T-helper 1 cell treated with Interleukin-12 subunit alpha and Interleukin-12 subunit beta and Interleukin-4 antibody, amounts not matched to agents 30 μg/mL and 1 μg/mL, for 36 hours (primary cell): Measurements from ENCODE around the gene FBXL20.
"Not testable (repeated sequence)": the region's sequence is repeated elsewhere in the genome, so short reads cannot be mapped to it uniquely, and the experiment has no call there.

Experiments
- H3K27ac Mint-ChIP-seq: one replicate; pipeline ENCODE4 v1.8.0; 2021; ENCODE audit warnings: mild to moderate bottlenecking, mixed read lengths
- H3K27me3 Mint-ChIP-seq: one replicate; pipeline ENCODE4 v1.8.0; 2021; ENCODE audit warnings: low read depth, mixed read lengths
- H3K36me3 Mint-ChIP-seq: one replicate; pipeline ENCODE4 v1.8.0; 2021; ENCODE audit warnings: low read depth, mixed read lengths
- H3K4me1 Mint-ChIP-seq: one replicate; pipeline ENCODE4 v1.8.0; 2021; ENCODE audit warnings: low read depth, mixed read lengths
- H3K4me3 Mint-ChIP-seq: one replicate; pipeline ENCODE4 v1.8.0; 2021; ENCODE audit warnings: mild to moderate bottlenecking, moderate library complexity, mixed read lengths
- H3K9me3 Mint-ChIP-seq: one replicate; pipeline ENCODE4 v1.8.0; 2021; ENCODE audit warnings: mixed read lengths

The FBXL20 gene

DNA sequence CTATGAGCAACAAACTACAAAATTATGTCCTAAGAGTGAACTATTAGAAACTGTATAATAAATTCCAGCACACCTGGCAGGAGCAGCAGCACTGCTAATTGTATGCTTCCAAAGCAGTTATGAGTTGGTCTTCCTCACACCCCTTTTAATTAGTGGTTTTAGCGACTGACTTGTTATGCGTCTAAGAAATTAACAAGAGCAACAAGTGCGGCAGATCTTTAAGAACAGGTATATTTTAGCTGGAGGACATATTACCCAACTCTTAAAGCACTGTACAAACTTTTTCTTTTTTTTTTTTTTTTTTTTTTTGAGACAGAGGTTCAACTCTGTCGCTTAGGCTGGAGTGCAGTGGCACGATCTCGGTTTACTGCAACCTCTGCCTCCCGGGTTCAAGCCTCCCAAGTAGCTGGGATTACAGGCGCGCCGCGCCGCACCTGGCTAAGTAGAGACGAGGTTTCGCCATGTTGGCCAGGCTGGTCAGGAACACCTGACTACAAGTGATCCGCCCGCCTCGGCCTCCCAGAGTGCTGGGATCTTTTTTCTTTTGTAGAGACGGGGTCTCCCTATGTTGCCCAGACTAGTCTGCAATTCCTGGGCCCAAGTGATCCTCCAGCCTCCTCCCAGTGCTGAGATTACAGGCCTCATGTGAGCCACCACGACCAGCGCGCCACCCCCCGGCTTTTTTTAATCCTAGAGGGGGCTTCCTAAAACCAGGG lies 1.6 kb upstream of the FBXL20 start:
- H3K27me3 Mint-ChIP-seq = no peaks in the 10 kb centered on the region
- H3K27ac Mint-ChIP-seq = no peak overlapping the region
- peak overlapping the region; percentile 77 for H3K4me3 Mint-ChIP-seq
- H3K36me3 Mint-ChIP-seq = peaks cover 8% of the 10 kb centered on the region
- peaks cover 33% of the 10 kb centered on the region for H3K4me1 Mint-ChIP-seq
- H3K9me3 Mint-ChIP-seq = no peaks in the 10 kb centered on the region

DNA sequence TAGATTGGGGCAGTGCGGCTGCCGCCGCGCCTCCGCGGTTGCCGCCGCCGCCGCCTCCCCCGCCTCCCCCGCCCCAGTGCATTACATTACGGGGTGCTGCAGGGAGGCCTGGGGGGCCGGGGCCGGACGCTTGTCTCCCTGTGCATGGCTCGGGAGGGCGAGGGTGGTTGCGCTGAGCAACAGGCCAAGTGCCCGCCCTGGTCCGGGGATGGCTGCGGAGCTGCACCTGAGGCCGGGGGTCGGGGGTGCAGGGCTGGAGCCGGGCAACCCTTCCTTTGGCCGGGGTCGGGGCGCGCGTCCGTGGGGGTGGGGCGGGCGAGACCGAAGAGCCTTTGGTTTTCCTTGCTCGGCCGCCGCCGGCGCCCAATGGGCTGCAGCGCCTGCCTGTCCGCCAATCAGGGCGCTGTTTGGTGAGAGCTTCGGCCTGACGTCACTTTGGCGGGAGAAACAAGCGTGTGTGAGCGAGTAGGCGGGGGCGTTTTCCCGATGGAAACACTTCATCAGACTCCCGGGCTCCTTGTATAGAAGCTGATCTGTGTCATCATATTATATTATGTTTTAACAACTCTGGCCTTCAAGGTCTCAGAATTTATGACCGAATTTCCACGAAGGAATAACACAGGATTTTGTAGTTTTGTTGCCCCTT lies 941 bp upstream of the FBXL20 start:
- H3K27ac Mint-ChIP-seq = peak overlapping the region; percentile 99
- peaks cover 5% of the 10 kb centered on the region for H3K36me3 Mint-ChIP-seq
- no peaks in the 10 kb centered on the region for H3K27me3 Mint-ChIP-seq
- no peaks in the 10 kb centered on the region for H3K9me3 Mint-ChIP-seq
- H3K4me1 Mint-ChIP-seq = peaks cover 33% of the 10 kb centered on the region
- peak overlapping the region; percentile 98 for H3K4me3 Mint-ChIP-seq

DNA sequence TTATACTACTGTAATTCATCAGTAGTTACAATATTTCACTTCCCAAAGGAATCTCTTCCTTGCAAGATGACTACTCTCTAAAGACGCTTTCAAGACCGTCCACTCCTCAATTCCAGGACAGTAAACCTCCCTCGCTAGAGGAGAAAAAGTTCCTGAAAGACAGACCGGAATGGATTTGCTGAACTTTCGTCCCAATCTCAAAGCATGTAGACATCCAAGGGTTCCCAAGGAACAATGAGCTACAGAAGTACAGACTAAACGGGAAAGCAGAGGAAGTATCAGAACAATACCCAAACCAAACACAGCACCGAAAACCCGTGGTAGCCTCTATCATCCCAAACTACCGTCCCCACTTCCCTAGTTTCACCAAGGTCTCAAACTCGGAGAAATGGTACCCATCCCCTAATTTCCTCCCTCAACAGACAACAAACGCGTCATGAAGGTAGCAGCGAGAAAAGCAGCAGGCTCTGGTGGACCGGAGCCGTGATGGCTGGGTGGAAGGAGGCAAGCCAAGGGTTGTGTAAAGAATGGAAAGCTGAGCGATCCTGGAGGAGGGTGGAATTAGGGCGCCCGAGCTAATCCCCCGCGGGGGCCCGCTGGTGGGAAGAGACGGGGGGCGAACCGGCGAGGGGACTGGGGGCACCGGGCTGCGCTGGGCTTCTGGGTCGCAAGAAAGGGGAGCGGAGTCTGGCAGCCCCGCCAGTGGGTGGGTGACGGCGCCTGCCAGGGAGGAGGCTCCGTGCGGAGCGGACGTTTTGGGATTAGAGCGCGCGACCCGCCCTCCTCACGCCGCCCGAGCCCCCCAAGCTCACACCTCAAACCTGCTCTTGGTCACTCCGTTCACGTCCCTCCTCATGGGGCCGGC lies 647 bp downstream of the FBXL20 start:
- peak overlapping the region; percentile 85 for H3K27ac Mint-ChIP-seq

DNA sequence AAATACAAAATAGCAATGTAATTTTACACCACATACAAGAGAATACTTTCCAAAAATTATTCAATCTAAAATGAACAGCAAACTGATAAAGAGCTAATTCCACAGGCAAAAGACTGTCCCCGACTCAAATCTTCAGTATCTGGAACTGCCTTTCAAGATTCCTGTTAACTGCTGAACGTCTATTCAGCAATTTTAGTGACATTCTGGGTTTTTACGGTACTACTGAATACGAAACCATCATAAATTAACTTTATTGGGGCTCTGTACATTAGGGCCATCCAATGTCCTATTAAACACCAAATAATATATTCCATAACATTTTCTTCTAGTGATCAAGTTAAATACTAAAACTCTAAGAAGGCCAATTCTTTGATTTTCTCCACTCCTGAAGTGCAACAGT lies 1.6 kb downstream of the FBXL20 start:
- Mint-ChIP-seq H3K36me3 (peaks cover 2% of the 10 kb centered on the region), H3K9me3 (no peaks in the 10 kb centered on the region), H3K4me1 (peaks cover 23% of the 10 kb centered on the region), H3K4me3 (peak overlapping the region; percentile 98), H3K27me3 (no peaks in the 10 kb centered on the region), H3K27ac (no peak overlapping the region)

More for the DNA sequence above, 647 bp downstream of the FBXL20 start:
- Mint-ChIP-seq H3K4me1 (peaks cover 32% of the 10 kb centered on the region), H3K36me3 (no peaks in the 10 kb centered on the region), H3K9me3 (no peaks in the 10 kb centered on the region), H3K27me3 (no peaks in the 10 kb centered on the region), H3K4me3 (peak overlapping the region; percentile 98)

DNA sequence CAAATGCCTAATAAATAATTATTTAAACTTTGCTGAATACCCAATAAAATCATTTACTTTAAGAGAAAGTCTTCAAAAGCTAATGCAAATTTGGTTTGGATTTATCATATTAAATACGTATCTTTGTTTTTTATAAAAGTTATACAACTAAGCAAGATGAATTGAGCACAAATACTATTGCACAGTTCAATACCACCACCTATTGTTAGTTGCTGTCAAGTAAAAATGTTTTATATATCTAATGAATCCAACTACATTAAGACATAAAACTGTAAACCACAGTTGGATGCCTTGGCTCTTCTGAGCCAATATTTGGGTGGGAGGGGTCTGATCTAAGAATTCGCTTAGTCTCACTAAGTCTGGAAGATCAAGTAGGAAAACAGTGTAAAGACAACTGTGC lies 7.7 kb downstream of the FBXL20 start:
- Mint-ChIP-seq H3K4me3 (no peak overlapping the region), H3K27ac (no peak overlapping the region), H3K9me3 (no peaks in the 10 kb centered on the region), H3K27me3 (no peaks in the 10 kb centered on the region), H3K36me3 (peaks cover 2% of the 10 kb centered on the region), H3K4me1 (no peaks in the 10 kb centered on the region)

DNA sequence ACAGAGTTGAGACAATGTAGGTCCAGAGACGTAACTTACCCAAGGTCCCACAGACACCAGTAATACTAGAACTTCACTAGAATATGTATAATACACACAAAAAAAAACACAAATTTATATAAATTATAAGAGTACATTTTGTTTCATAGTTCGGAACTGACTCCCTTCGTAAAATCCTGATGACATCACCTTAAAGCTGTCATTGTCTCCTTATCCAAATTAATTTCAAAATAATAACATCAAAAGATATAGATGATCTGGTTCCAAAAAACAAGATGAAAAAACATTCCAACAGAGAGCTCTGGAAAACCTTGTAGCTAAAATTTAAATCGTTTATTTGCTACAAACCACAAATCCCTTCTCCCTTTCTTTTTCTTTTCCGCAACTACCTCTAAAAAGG lies 10.0 kb downstream of the FBXL20 start:
- Mint-ChIP-seq H3K4me3 (no peak overlapping the region), H3K4me1 (no peaks in the 10 kb centered on the region), H3K9me3 (no peaks in the 10 kb centered on the region), H3K27ac (no peak overlapping the region), H3K27me3 (no peaks in the 10 kb centered on the region), H3K36me3 (peaks cover 2% of the 10 kb centered on the region)

DNA sequence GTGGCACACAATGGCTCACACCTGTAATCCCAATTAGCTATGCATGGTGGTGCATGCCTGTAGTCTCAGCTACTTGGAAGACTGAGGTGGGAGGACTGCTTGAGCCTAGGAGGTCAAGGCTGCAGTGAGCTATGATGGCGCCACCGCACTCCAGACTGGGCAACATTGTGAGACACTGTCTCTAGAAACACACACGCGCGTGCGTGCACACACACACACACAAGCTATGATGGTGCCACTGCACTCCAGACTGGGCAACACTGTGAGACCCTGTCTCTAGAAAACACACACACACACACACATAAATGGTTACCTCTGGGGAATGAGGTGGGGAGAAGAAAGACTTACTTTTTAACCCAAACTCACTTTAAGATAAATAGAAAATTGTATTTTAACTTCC lies 16.4 kb downstream of the FBXL20 start:
- no peaks in the 10 kb centered on the region for H3K36me3 Mint-ChIP-seq
- no peaks in the 10 kb centered on the region for H3K27me3 Mint-ChIP-seq
- H3K4me3 Mint-ChIP-seq = no peak overlapping the region
- H3K27ac Mint-ChIP-seq = no peak overlapping the region
- no peaks in the 10 kb centered on the region for H3K4me1 Mint-ChIP-seq
- no peaks in the 10 kb centered on the region for H3K9me3 Mint-ChIP-seq

DNA sequence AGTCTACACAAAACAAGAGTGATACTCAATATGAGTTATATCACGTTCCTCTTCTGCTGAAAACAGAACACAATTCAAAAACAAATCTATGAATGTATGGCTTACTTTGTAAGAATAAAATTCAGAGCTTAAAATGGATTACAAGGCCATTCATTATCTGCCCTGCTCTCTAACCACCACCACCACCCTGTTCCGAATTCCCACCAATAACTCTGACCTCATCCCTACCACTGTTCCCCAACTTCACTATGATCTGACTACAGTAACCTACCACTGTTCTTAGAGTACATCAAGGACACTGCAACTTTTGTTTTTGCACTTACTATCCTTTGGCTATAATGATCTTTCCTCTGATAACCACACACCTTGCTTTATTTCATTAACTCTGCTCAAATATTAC lies 21.3 kb downstream of the FBXL20 start:
- no peak overlapping the region for H3K4me3 Mint-ChIP-seq
- no peaks in the 10 kb centered on the region for H3K27me3 Mint-ChIP-seq
- H3K4me1 Mint-ChIP-seq = peaks cover 2% of the 10 kb centered on the region
- no peaks in the 10 kb centered on the region for H3K36me3 Mint-ChIP-seq
- no peaks in the 10 kb centered on the region for H3K9me3 Mint-ChIP-seq
- H3K27ac Mint-ChIP-seq = no peak overlapping the region

DNA sequence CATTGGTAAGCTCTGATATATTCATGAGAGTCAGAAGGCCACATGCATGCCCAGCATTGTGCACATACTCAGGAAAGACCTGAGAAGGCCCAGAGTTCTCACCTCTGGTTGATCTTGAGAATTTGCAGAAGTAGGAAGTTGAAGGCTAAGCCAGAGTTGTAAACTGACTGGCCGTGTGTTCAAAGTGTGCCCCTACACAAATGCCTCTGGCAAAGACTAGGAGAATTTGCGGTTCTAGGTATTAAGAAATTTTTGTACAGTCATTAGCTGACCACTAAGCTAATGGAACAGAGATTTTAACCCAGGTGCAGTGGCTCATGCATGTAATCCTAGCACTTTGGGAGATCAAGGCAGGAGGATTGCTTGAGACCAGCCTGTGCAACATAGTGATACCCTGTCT lies 25.0 kb downstream of the FBXL20 start:
- H3K27me3 Mint-ChIP-seq = no peaks in the 10 kb centered on the region
- H3K36me3 Mint-ChIP-seq = no peaks in the 10 kb centered on the region
- H3K9me3 Mint-ChIP-seq = no peaks in the 10 kb centered on the region
- peaks cover 2% of the 10 kb centered on the region for H3K4me1 Mint-ChIP-seq
- no peak overlapping the region for H3K4me3 Mint-ChIP-seq
- no peak overlapping the region for H3K27ac Mint-ChIP-seq

DNA sequence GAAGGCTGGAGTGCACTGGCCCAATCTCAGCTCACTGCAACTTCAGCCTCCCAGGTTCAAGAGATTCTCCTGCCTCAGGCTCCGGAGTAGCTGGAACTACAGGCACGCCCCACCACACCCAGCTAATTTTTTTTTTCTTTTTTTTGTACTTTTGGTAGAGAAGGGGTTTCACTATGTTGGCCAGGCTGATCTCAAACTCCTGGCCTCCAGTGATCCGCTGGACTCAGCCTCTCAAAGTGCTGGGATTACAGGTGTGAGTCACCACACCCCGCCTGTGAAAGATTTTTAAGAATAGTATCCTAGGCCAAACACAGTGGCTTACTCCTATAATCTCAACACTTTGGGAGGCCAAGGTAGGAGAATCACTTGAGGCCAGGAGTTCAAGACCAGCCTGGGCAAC lies 33.6 kb downstream of the FBXL20 start:
- H3K4me3 Mint-ChIP-seq, H3K9me3 Mint-ChIP-seq, H3K36me3 Mint-ChIP-seq, H3K27ac Mint-ChIP-seq, H3K27me3 Mint-ChIP-seq, H3K4me1 Mint-ChIP-seq: not testable (repeated sequence)

DNA sequence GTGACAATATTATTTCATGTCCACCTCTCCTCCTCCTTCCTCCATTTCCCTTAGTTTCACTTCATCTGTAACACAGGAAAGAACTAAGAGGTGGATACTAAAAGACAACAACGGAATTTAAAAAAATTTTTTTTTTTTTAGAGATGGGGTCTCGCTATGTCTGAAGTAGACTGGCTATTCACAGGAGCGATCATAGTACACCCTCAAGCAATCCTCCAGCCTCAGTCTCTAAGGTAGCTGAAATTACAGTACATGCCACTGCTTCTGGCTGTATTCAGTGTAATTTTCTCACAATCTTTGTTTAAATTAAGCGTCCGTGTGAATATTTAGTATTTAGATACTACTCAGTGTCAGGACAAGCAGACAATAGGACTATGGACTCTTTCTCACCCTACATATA lies 35.6 kb downstream of the FBXL20 start:
- H3K4me1 Mint-ChIP-seq = no peaks in the 10 kb centered on the region
- H3K4me3 Mint-ChIP-seq = no peak overlapping the region
- no peaks in the 10 kb centered on the region for H3K36me3 Mint-ChIP-seq
- H3K9me3 Mint-ChIP-seq = no peaks in the 10 kb centered on the region
- no peak overlapping the region for H3K27ac Mint-ChIP-seq
- H3K27me3 Mint-ChIP-seq = no peaks in the 10 kb centered on the region

DNA sequence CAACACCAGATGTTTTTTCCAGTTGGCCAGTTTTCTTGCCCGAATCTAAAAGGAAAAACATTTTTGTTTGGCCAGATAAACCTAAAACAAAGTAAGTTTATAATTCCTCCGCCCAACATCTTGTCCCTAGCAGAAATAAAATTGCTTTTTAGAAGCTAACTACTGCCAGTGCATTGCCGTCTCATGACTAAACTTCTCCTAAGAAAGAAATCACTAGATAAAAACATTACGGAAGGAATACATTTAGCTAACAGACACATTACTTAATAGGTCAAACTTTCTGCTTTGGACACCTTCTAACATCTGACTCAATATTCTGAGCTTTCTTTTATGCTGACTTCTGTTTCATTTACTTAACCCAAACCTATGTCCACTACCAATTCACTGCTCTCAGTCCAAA lies 36.2 kb downstream of the FBXL20 start:
- no peaks in the 10 kb centered on the region for H3K36me3 Mint-ChIP-seq
- H3K4me3 Mint-ChIP-seq = no peak overlapping the region
- H3K27me3 Mint-ChIP-seq = no peaks in the 10 kb centered on the region
- no peaks in the 10 kb centered on the region for H3K9me3 Mint-ChIP-seq
- no peak overlapping the region for H3K27ac Mint-ChIP-seq
- H3K4me1 Mint-ChIP-seq = no peaks in the 10 kb centered on the region

DNA sequence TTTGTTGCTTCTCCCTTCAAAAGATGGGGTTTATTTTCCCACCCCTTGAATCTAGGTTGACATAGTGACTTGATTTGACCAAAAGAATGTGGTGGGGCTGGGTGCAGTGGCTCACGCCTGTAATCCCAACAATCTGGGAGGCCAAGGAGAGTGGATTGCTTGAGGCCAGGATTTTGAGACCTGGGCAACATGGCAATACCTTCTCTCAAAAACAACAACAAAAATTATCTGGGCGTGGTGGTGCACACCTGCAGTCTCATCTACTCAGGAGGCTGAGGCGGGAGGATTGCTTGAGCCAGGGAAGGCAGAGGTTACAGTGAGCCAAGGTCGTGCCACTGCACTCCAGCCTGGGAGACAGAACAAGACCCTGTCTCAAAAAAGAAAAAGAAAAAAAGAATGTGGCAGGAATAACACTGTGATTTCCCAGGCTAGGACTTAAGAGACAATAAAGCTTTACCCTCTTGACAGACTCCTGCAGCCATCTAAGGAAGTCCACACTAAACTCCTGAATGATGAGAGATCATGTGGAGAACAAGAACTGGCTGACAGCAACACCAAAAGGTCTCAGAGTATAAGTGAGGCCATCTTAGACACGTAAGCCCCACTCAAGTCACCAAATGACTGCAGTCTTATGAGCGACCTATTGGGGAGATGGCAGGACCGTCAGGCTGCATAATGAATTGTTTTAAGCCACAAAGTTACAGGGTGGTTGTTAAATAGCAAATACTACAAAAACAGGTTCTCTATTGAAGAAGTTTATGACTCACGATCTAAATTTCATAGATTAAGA lies 37.0 kb downstream of the FBXL20 start:
- Mint-ChIP-seq H3K4me3 (no peak overlapping the region), H3K4me1 (no peaks in the 10 kb centered on the region), H3K9me3 (no peaks in the 10 kb centered on the region), H3K27me3 (no peaks in the 10 kb centered on the region), H3K27ac (no peak overlapping the region), H3K36me3 (no peaks in the 10 kb centered on the region)

DNA sequence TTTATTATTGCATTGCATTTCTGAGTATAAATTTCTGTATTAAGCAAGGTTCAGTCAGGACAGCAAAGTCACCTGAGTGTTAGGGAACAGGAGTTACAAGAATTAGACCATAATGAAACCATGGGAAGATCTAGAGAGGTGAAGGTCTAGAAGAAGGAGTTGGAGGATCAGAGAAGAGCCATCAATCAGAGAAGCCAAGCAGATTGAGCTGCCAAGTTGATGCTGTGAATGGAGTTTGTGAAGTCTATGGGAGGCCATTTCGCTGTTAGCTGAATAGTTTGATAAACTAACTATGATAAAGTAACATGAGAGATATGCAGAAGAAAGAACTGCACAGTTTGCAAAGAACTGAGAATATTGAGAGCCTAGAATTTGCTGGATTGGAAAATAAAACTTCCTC lies 40.4 kb downstream of the FBXL20 start:
- H3K36me3 Mint-ChIP-seq = no peaks in the 10 kb centered on the region
- H3K27me3 Mint-ChIP-seq = no peaks in the 10 kb centered on the region
- H3K4me3 Mint-ChIP-seq = no peak overlapping the region
- no peak overlapping the region for H3K27ac Mint-ChIP-seq
- no peaks in the 10 kb centered on the region for H3K9me3 Mint-ChIP-seq
- no peaks in the 10 kb centered on the region for H3K4me1 Mint-ChIP-seq
